SK-N-SH treated with all-trans-retinoic acid at 6 μM for 48 hours (cell line): Measurements from ENCODE around the gene KRTAP4-5.

Source experiments
- ARNTL ChIP-seq: fragments of 450-650 bp; formaldehyde crosslinking; IDR thresholded peaks from 2 replicates; pipeline ENCODE4 v1.5.0; 2020; ENCODE audit warnings: low read depth, mild to moderate bottlenecking, moderate library complexity, borderline replicate concordance
- CSRNP3 ChIP-seq: fragments of 250-450 bp; sonication (Bioruptor Pico); IDR thresholded peaks from 2 replicates; pipeline ENCODE4 v1.5.1; 2021; ENCODE audit warnings: mild to moderate bottlenecking, moderate library complexity
- OSR1 ChIP-seq: fragments of 250-450 bp; sonication (Bioruptor Pico); IDR thresholded peaks from 2 replicates; pipeline ENCODE4 v1.8.0; 2022; ENCODE audit warnings: moderate library complexity, mild to moderate bottlenecking, inconsistent platforms
- PATZ1 ChIP-seq: fragments of 250-450 bp; sonication (Bioruptor Pico); IDR thresholded peaks from 2 replicates; pipeline ENCODE4 v1.8.0; 2020; ENCODE audit warnings: mild to moderate bottlenecking, moderate library complexity, borderline replicate concordance
- RARB ChIP-seq: fragments of 250-450 bp; sonication (Bioruptor Pico); IDR thresholded peaks from 2 replicates; pipeline ENCODE4 v1.8.0; 2021; ENCODE audit warnings: mild to moderate bottlenecking, moderate library complexity
- TCF4 ChIP-seq: fragments of 250-450 bp; sonication (Bioruptor Pico); IDR thresholded peaks from 2 replicates; pipeline ENCODE4 v1.8.0; 2021; ENCODE audit warnings: mild to moderate bottlenecking, moderate library complexity, borderline replicate concordance

- no peak for TF ChIP-seq TCF4 (CRISPR knock-in tag)
- TF ChIP-seq OSR1, result no peak
- no peak for TF ChIP-seq ARNTL (CRISPR knock-in tag)
- no peak for TF ChIP-seq RARB
- no peak for TF ChIP-seq CSRNP3 (CRISPR knock-in tag)
- TF ChIP-seq PATZ1 (CRISPR knock-in tag), result no peak
These were observed 401 bp upstream of the KRTAP4-5 start for GRCh38 chr17:41150026-41150425.
